Epithelial cell of esophagus (primary cell): ENCODE results near the gene KLHL36.
A peak's percentile ranks its signal among the peaks of the same experiment; 100 is the strongest.
"Not testable (repeated sequence)": the region's sequence is repeated elsewhere in the genome, so short reads cannot be mapped to it uniquely, and the experiment has no call there.

Experiments used
- DNase-seq: peaks from one replicate; pipeline ENCODE4 v3.0.0; 2010; ENCODE audit warnings: low read depth
- H3K4me3 ChIP-seq: 2 replicates; pipeline ENCODE4 v1.5.1; 2011; ENCODE audit warnings: mild to moderate bottlenecking, low read length, control low read depth
- CTCF ChIP-seq: IDR thresholded peaks from 2 replicates; pipeline ENCODE4 v1.5.1; 2011; ENCODE audit warnings: low read depth, mild to moderate bottlenecking, low read length, control low read depth, inconsistent platforms; ENCODE audit not compliant: insufficient read depth; ENCODE audit errors: missing control alignments

KLHL36 gene

GRCh38 chr16:84616515-84616914 is 31.8 kb upstream of the KLHL36 start:
- no peak for TF ChIP-seq CTCF
- peak; percentile 34 for DNase-seq
- H3K4me3 ChIP-seq = peak overlapping the region; percentile 65

- H3K4me3 ChIP-seq = peak overlapping the region; percentile 65
- no peak for TF ChIP-seq CTCF
- peak; percentile 50 for DNase-seq
These were observed 31.1 kb upstream of the KLHL36 start for GRCh38 chr16:84617041-84617790.

GRCh38 chr16:84617791-84618580 is 30.3 kb upstream of the KLHL36 start, which contains the start of gene COTL1:
Gene COTL1, minus strand, starts transcription at chr16:84618078. Its CDS starts 164 bp downstream, at chr16:84617914.
- peak; percentile 98 for DNase-seq
- peak within 1 kb of the TSS; percentile 65 for H3K4me3 ChIP-seq
- no peak for TF ChIP-seq CTCF

- DNase-seq = peak; percentile 96
- TF ChIP-seq CTCF = peak; percentile 12
- peak overlapping the region; percentile 19 for H3K4me3 ChIP-seq
These were observed 29.5 kb upstream of the KLHL36 start for GRCh38 chr16:84618581-84619460.

- not testable (repeated sequence) for DNase-seq, H3K4me3 ChIP-seq
These were observed 27.4 kb upstream of the KLHL36 start for GRCh38 chr16:84620913-84621312.

- no peak overlapping the region for H3K4me3 ChIP-seq
- peak; percentile 70 for DNase-seq
- TF ChIP-seq CTCF = no peak
These were observed 22.8 kb upstream of the KLHL36 start for GRCh38 chr16:84625556-84625955.
